Measurements from ENCODE around the gene PXK.
"Not testable (repeated sequence)": the region's sequence is repeated elsewhere in the genome, so short reads cannot be mapped to it uniquely, and the experiment has no call there.

The PXK gene

GRCh38 chr3:58421004-58421403 lies 88.3 kb downstream of the PXK start:
- DNase-seq, result no peak

- no peak for DNase-seq
These were observed 90.1 kb downstream of the PXK start for GRCh38 chr3:58422756-58423325.

- DNase-seq, result no peak
These were observed 91.9 kb downstream of the PXK start for GRCh38 chr3:58424613-58425012.

GRCh38 chr3:58425782-58426181 lies 93.1 kb downstream of the PXK start:
- DNase-seq, result no peak

GRCh38 chr3:58427661-58428361 lies 95.1 kb downstream of the PXK start:
- DNase-seq, result no peak

GRCh38 chr3:58429657-58430056 lies 97.0 kb downstream of the PXK start:
- DNase-seq, result no peak

GRCh38 chr3:58432905-58433304 lies 100.2 kb downstream of the PXK start:
- no peak for DNase-seq

- DNase-seq, result peak; percentile 84 to 87
These were observed 100.9 kb downstream of the PXK start, which contains the start of gene PDHB for GRCh38 chr3:58433400-58434167. Gene PDHB (minus strand): TSS chr3:58433832. CDS start chr3:58433809, 23 bp downstream.

- no peak for DNase-seq
These were observed 101.4 kb downstream of the PXK start for GRCh38 chr3:58434168-58434504.

- DNase-seq, result no peak
These were observed 101.8 kb downstream of the PXK start for GRCh38 chr3:58434511-58434910.

- no peak for DNase-seq
These were observed 102.3 kb downstream of the PXK start for GRCh38 chr3:58434990-58435389.

- not testable (repeated sequence) for DNase-seq
These were observed 104.6 kb downstream of the PXK start for GRCh38 chr3:58437276-58437675.

GRCh38 chr3:58440996-58441355 lies 108.3 kb downstream of the PXK start:
- not testable (repeated sequence) for DNase-seq

- no peak for DNase-seq
These were observed 109.1 kb downstream of the PXK start for GRCh38 chr3:58441514-58442450.

GRCh38 chr3:58452176-58452575 lies 119.5 kb downstream of the PXK start:
- no peak for DNase-seq

- no peak for DNase-seq
These were observed 126.5 kb downstream of the PXK start for GRCh38 chr3:58459160-58459559.

- DNase-seq, result no peak
These were observed 130.1 kb downstream of the PXK start for GRCh38 chr3:58462829-58463180.

GRCh38 chr3:58463181-58463941 lies 130.7 kb downstream of the PXK start:
- DNase-seq, result peak; percentile 73 to 74

GRCh38 chr3:58463942-58464271 lies 131.2 kb downstream of the PXK start:
- DNase-seq, result no peak

- DNase-seq, result no peak
These were observed 132.2 kb downstream of the PXK start for GRCh38 chr3:58464866-58465265.

GRCh38 chr3:58466899-58467563 lies 134.3 kb downstream of the PXK start:
- DNase-seq, result no peak

GRCh38 chr3:58469096-58469495 lies 136.4 kb downstream of the PXK start:
- no peak for DNase-seq

Measured in activated CD4-positive, alpha-beta T cell treated with anti-CD3 and anti-CD28 coated beads for 4 hours (primary cell).